ENCODE results near the gene ADAM17.

ADAM17 gene

GRCh38 chr2:9466147-9466683, 89.4 kb downstream of the ADAM17 start:
- no peak for DNase-seq

DNA sequence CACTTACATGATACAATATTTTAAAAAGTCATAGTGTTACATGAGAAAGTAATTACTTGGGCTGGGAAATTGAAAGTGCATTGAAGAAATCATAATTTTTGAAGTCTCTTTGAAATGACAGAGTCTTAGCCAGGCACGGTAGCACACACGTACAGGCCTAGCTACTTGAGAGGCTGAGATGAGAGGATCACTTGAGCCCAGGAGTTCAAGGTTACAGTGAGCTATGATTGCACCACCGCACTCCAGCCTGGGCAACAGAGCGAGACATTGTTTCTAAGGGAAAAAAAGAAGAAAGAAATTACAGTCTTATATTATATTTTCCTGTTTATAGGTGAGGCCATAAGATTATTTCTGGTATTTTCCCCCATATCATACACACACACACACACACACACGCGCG, 90.5 kb downstream of the ADAM17 start:
- DNase-seq = no peak

- no peak for DNase-seq
Measured at GRCh38 chr2:9463698-9464034, 92.0 kb downstream of the ADAM17 start.

GRCh38 chr2:9462886-9463697, 92.5 kb downstream of the ADAM17 start:
- DNase-seq = no peak

GRCh38 chr2:9462313-9462712, 93.3 kb downstream of the ADAM17 start:
- no peak for DNase-seq

- no peak for DNase-seq
Measured at GRCh38 chr2:9461079-9461478, 94.6 kb downstream of the ADAM17 start.

DNA sequence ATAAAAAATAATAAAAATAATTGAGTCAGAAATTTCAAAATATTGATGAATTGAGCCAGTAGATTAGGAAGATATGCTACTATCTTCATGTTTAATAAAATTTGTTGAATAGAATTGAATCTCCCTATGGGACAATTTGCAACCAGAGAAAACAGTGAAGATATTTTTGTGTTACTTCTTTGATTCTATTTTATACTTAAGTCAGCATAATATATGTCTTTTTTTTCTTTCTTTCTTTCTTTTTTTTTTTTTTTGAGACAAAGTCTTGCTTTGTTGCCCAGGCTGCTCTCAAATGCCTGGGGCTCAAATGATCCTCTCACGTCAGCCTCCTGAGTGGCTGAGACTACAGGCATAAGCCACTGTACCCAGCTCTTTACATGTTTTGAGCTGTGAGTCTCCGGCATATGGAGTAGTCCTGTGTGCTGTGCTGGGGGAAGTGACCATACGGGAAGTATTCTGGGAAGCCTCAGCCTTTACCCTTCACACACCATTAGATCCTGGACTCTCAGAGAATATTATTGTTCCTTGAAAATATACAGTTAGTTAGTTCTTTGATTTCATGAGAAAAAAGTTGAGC, 95.1 kb downstream of the ADAM17 start:
- no peak for DNase-seq

- DNase-seq = no peak
Measured at GRCh38 chr2:9451231-9451630, 104.4 kb downstream of the ADAM17 start.

- no peak for DNase-seq
Measured at GRCh38 chr2:9445089-9445488, 110.5 kb downstream of the ADAM17 start.

- DNase-seq = no peak
Measured at GRCh38 chr2:9443526-9443925, 112.1 kb downstream of the ADAM17 start.

- no peak for DNase-seq
Measured at GRCh38 chr2:9441556-9441955, 114.1 kb downstream of the ADAM17 start.

GRCh38 chr2:9440058-9440727, 115.4 kb downstream of the ADAM17 start:
- DNase-seq = no peak

DNA sequence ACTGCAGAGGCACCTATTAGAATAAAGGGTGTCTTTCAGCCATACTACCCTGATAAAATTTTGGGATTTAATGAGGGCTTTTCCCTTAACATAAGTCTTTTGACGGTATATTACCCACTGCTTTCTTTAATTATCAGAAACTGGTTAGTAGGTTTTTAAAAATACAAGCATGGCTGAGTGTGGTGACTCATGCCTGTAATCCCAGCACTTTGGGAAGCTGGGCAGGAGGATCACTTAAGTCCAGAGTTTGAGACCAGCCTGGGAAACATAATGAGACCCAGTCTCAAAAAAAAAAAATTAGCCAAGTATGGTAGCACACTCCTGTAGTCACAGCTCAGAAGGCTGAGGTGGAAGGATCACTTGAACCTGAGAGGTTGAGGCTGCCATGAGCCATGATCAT, 116.1 kb downstream of the ADAM17 start:
- DNase-seq = no peak

Measured in KG1 (cell line).